HG03064 (cell line): Measurements from ENCODE around the gene CNTLN.
"Not testable (repeated sequence)": the region's sequence is repeated elsewhere in the genome, so short reads cannot be mapped to it uniquely, and the experiment has no call there.

Experiments
- ATAC-seq: cut with Tn5 transposase; IDR thresholded peaks from one replicate; pipeline ENCODE4 v1.9.1; 2021; ENCODE audit warnings: low read depth; ENCODE audit not compliant: unreplicated experiment

CNTLN gene

GRCh38 chr9:17185481-17186029 is 50.7 kb downstream of the CNTLN start:
- no peak for ATAC-seq

- no peak for ATAC-seq
Observed at GRCh38 chr9:17191082-17191481, 56.2 kb downstream of the CNTLN start.

- ATAC-seq: no peak
Observed at GRCh38 chr9:17204611-17205152, 69.8 kb downstream of the CNTLN start.

GRCh38 chr9:17216011-17216410 is 81.2 kb downstream of the CNTLN start:
- ATAC-seq: no peak

DNA sequence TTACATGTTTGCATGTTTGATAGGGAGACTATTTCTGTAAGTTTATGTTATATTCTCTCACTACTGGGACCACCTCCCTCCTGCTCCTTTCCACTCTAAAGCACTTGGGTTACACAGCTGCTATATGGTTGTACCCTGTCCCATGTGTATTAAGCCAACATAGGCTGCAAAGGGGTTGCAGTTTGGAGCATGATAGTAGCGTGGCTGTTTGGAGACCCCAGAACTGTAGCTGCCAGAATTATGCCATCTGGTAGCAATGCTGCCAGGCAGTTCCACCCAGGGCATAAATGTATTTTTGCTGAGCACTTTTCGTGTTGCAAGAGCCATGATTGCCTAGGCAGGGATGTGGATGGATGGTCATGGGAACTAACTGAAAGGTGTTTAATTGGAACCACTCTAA is 81.8 kb downstream of the CNTLN start:
- ATAC-seq: no peak

DNA sequence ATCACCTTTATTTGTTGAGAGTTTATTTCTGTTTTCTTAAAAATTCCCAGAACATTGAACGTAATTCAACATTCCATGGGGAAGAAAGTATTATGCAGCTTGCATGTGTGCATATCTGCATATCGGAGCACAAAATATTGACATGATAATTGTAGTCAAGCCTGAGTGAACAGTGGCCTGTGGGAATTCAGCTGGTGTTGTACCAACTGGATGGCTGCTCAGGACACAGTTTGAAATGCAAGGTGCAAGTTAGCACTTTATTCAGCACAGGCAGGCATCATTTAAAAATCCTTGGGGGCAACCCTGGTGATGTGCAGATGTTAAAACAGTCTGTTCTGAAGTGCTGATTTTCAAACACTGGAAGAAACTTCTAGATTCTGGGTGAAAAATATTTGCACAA is 82.4 kb downstream of the CNTLN start:
- no peak for ATAC-seq

- ATAC-seq: no peak
Observed at GRCh38 chr9:17219261-17219660, 84.4 kb downstream of the CNTLN start.

- ATAC-seq: no peak
Observed at GRCh38 chr9:17222932-17223331, 88.1 kb downstream of the CNTLN start.

- no peak for ATAC-seq
Observed at GRCh38 chr9:17225407-17225806, 90.6 kb downstream of the CNTLN start.

DNA sequence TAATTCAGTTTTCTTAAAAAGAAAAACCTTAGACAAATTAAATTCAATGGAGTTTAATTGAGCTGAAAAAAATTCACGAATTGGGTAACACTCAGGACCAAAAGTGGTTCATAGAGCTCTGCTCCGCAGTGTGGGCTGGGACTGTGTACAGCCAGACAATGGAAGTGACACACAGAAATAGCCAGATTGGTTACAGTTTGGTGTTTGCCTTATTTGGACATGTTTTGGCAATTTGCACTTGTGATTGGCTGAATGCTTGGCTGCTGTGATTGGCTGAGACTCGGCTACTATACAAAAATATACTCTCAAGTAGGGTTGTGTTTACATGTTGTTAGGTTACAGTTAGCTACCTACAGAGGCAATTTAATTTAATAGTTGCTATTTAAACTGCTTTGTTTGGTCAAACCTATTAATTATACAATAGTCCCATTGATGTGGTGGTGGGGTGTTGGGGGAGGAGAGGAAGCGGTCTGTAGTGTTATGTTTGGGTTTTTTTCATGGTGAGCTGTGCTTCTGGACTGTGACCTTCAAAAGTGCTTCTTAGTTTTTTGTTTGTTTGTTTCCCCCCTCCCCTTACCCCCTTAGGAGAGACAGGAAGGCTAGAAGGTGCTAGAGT is 95.2 kb downstream of the CNTLN start:
- no peak for ATAC-seq

GRCh38 chr9:17230646-17231045 is 95.8 kb downstream of the CNTLN start:
- ATAC-seq: no peak

DNA sequence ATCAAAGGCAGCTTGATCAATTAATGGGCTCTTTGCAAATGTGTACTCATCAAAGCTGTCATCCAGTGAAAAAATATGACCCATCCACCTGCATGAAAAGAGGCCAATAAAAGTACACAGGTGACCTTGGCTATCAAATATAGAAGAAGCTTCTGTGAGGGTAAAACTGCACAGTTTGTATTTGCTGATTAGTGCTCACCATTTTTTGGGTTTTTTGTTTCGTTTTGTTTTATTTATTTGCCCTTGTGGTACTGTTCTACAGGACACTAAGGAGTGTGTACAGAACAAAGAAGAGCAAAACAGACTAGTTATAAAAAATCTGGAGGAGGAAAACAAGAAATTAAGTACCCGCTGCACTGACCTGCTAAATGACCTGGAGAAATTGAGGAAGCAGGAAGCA is 101.3 kb downstream of the CNTLN start:
- ATAC-seq: no peak

GRCh38 chr9:17246770-17247169 is 111.9 kb downstream of the CNTLN start:
- ATAC-seq: no peak

DNA sequence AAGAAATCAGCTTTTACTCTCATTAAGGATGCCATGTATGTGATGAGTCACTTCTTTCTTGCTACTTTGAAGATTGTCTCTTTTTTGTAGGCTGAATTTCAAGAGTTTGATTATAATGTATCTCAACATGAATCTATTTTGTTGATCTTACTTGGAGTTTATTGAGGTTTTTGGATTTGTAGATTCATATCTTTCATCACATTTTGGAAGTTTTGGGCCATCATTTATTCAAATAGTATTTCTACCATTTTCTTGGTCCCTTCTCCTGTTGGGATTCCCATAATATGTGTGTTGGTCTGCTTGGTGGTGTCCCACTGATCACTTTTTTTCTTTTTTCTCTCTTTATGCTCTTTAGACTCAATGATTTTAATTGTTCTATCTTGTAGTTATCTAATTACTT is 116.3 kb downstream of the CNTLN start:
- no peak for ATAC-seq

DNA sequence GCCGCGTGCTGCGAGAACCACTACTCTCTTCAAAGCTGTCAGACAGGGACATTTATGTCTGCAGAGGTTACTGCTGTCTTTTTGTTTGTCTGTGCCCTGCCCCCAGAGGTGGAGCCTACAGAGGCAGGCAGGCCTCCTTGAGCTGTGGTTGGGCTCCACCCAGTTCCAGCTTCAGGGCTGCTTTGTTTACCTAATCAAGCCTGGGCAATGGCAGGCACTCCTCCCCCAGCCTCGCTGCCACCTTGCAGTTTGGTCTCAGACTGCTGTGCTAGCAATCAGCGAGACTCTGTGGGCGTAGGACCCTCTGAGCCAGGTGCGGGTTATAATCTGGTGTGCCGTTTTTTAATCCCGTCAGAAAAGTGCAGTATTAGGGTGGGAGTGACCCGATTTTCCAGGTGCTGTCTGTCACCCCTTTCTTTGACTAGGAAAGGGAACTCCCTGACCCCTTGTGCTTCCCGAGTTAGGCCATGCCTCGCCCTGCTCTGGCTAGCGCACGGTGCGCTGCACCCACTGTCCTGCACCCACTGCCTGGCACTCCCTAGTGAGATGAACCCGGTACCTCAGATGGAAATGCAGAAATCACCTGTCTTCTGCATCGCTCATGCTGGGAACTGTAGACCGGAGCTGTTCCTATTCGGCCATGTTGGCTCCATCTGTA is 133.8 kb downstream of the CNTLN start:
- ATAC-seq: not testable (repeated sequence)

GRCh38 chr9:17269799-17270198 is 135.0 kb downstream of the CNTLN start:
- no peak for ATAC-seq

DNA sequence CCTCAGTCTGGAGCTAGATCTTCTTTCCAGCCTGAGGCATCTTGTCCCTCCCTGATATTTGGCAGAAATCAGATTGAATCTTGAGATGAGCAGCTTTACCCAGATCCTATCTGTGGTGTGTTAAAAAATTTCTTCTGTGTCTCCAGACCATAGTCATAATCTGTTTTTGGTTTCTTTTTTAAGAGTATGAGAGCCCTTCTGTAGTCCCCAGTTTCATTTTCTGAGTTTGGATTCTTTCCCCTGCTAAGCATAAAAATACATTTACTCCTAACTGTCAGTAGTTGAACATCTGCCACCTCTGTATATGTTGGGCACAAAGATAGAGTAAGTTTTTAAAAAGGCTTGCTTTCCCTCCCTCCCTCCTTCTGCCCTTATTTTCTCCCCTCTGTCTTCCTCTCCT is 137.7 kb downstream of the CNTLN start:
- ATAC-seq: peak; percentile 90

DNA sequence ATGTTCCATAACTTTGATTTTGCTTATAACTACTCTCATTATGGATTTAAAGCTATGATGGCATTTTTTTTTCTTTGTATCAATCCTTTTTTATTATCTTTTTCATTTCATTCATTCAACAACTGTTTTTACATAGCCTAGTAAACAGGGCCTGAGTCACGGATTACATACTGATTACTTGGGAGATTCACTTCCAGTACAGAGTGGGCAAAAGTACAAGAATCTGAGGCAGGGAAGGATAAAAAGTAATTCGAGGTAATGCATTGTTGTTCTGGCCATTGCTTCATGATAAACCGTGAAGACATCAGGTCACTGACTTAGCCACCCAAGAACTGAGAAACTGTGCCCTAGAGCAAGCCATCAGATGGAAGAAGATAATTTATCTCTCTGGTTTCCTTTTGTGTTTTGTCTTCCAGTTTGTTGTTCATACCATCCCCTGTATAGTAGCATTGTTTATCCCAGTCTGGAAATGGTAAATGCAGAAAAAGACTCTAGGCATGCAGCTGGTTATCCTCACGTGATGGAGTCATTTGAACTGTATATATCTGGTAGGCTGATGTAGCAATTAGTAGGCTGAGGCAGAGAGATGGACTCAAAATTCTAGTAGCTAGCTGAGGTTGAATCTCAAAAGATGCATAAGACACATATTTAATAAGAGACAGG is 145.6 kb downstream of the CNTLN start:
- ATAC-seq: no peak

DNA sequence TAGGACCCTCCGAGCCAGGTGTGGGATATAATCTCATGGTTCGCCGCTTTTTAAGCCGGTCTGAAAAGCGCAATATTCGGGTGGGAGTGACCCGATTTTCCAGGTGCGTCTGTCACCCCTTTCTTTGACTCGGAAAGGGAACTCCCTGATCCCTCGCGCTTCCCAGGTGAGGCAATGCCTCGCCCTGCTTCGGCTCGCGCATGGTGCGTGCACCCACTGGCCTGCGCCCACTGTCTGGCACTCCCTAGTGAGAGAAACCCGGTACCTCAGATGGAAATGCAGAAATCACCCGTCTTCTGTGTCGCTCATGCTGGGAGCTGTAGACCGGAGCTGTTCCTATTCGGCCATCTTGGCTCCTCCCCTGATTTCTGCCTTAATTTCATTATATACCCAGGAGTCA is 155.8 kb downstream of the CNTLN start:
- ATAC-seq: not testable (repeated sequence)

- ATAC-seq: no peak
Observed at GRCh38 chr9:17291766-17292165, 156.9 kb downstream of the CNTLN start.

DNA sequence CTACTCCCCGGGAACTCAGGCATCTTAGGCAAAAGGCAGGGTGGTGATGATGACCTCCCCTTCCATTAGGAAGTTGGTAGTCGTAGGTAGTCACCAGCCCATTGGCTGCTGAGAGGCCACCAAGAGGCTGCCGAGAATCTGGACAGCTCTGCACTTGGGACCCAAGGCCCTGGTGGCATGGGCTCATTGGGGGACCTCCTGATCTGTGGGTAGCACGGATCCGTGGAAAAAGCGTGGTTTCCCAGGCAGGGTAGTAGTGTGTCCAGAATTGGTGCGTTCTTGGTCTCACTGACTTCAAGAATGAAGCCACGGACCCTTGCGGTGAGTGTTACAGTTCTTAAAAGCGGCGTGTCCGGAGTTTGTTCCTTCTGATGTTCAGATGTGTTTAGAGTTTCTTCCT is 158.8 kb downstream of the CNTLN start:
- ATAC-seq: no peak
